Stimulated activated CD4-positive, alpha-beta T cell treated with anti-CD3 and anti-CD28 coated beads, Interleukin-12 subunit alpha, Interleukin-12 subunit beta, amount 100 ng/mL, for 24 hours (primary cell): ENCODE data around the gene EHD2.
A peak's percentile ranks its signal among the peaks of the same experiment; 100 is the strongest.
"Not testable (repeated sequence)": the region's sequence is repeated elsewhere in the genome, so short reads cannot be mapped to it uniquely, and the experiment has no call there.

Experiments
- DNase-seq, 2 experiments: peaks; one replicate each; pipeline ENCODE4 v3.0.0-alpha.2; 2020; ENCODE audit warnings: low read depth in 2 of 2

EHD2 gene

GRCh38 chr19:47716270-47716937 is 3.2 kb downstream of the EHD2 start:
- no peak for DNase-seq

- not testable (repeated sequence) for DNase-seq
These were observed 5.3 kb downstream of the EHD2 start for GRCh38 chr19:47718415-47719046.

GRCh38 chr19:47719047-47719859 is 6.0 kb downstream of the EHD2 start:
- no peak for DNase-seq

- DNase-seq, result no peak
These were observed 7.6 kb downstream of the EHD2 start for GRCh38 chr19:47720669-47721422.

- no peak for DNase-seq
These were observed 10.3 kb downstream of the EHD2 start for GRCh38 chr19:47723581-47723940.

GRCh38 chr19:47725759-47726401 is 12.7 kb downstream of the EHD2 start:
- DNase-seq, result no peak

GRCh38 chr19:47726467-47726866 is 13.2 kb downstream of the EHD2 start:
- DNase-seq, result no peak

GRCh38 chr19:47728295-47728694 is 15.1 kb downstream of the EHD2 start:
- DNase-seq, result not testable (repeated sequence)

GRCh38 chr19:47729468-47729798 is 16.2 kb downstream of the EHD2 start:
- DNase-seq, result no peak

GRCh38 chr19:47729799-47730520 is 16.7 kb downstream of the EHD2 start:
- peak in 1 of 2 experiments; percentile 63 for DNase-seq

- no peak for DNase-seq
These were observed 17.3 kb downstream of the EHD2 start for GRCh38 chr19:47730521-47730889.

- DNase-seq, result no peak
These were observed 17.7 kb downstream of the EHD2 start for GRCh38 chr19:47730910-47731309.

GRCh38 chr19:47735131-47735530 is 21.9 kb downstream of the EHD2 start:
- no peak for DNase-seq

GRCh38 chr19:47740866-47741519 is 27.8 kb downstream of the EHD2 start:
- DNase-seq, result no peak

- no peak for DNase-seq
These were observed 28.4 kb downstream of the EHD2 start for GRCh38 chr19:47741544-47742140.

GRCh38 chr19:47742634-47743033 is 29.4 kb downstream of the EHD2 start:
- no peak for DNase-seq

GRCh38 chr19:47745010-47745901 is 32.0 kb downstream of the EHD2 start, which contains the start of gene NOP53:
Gene NOP53 (plus strand): TSS chr19:47745546. CDS start chr19:47745560, 14 bp downstream.
- DNase-seq, result peak; percentile 93 to 95

- DNase-seq, result not testable (repeated sequence)
These were observed 32.9 kb downstream of the EHD2 start for GRCh38 chr19:47746129-47746528.

- no peak for DNase-seq
These were observed 36.1 kb downstream of the EHD2 start for GRCh38 chr19:47749326-47749725.
